Measurements from ENCODE around the gene OR4K5.

The OR4K5 gene

GRCh38 chr14:19906665-19907064 is 13.7 kb upstream of the OR4K5 start:
- TF ChIP-seq, protein P1, sequence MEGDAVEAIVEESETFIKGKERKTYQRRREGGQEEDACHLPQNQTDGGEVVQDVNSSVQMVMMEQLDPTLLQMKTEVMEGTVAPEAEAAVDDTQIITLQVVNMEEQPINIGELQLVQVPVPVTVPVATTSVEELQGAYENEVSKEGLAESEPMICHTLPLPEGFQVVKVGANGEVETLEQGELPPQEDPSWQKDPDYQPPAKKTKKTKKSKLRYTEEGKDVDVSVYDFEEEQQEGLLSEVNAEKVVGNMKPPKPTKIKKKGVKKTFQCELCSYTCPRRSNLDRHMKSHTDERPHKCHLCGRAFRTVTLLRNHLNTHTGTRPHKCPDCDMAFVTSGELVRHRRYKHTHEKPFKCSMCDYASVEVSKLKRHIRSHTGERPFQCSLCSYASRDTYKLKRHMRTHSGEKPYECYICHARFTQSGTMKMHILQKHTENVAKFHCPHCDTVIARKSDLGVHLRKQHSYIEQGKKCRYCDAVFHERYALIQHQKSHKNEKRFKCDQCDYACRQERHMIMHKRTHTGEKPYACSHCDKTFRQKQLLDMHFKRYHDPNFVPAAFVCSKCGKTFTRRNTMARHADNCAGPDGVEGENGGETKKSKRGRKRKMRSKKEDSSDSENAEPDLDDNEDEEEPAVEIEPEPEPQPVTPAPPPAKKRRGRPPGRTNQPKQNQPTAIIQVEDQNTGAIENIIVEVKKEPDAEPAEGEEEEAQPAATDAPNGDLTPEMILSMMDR (conservative IDR thresholded peaks at IDR 0.05) = no peak
- no peak overlapping the region for H3K27ac ChIP-seq

GRCh38 chr14:19911114-19911513 is 9.3 kb upstream of the OR4K5 start:
- TF ChIP-seq, protein P1 (conservative IDR thresholded peaks at IDR 0.05) = no peak
- H3K27ac ChIP-seq = no peak overlapping the region

- TF ChIP-seq, protein P1 (conservative IDR thresholded peaks at IDR 0.05) = no peak
- H3K27ac ChIP-seq = no peak overlapping the region
Observed at GRCh38 chr14:19917243-19917642, 3.2 kb upstream of the OR4K5 start.

DNA sequence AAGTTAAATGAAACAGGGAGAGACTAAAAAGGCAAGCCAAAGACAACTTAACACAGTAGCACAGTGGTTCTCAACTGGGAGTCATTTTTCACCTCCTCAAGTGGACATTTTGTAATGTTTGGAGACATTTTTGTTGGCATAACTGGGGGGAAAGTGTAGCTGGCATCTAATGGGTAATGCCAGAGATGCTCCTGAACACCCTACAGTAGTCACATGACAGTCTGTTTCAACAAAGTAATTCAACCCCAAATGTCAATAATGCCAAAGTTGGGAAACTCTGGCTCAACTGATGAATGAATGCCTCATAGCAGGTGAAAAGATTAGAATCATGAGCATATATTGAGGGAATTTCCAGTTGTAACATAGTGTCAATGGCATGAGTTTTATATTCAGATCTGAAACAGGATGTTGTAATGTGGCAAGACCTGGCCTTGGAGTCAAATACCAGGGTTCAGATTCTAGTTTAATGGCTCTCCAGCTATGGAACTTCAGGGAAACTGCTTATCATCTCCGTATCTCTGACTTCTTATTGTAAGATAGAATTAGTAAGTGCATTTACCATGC is 2.4 kb upstream of the OR4K5 start:
- no peak overlapping the region for H3K27ac ChIP-seq
- TF ChIP-seq, protein P1 (conservative IDR thresholded peaks at IDR 0.05) = no peak

- TF ChIP-seq, protein P1 (conservative IDR thresholded peaks at IDR 0.05) = no peak
- no peak overlapping the region for H3K27ac ChIP-seq
Observed at GRCh38 chr14:19918553-19919264, 1.7 kb upstream of the OR4K5 start.

GRCh38 chr14:19930617-19931016 is 10.2 kb downstream of the OR4K5 start, which contains the start of gene OR4K1:
OR4K1 (plus strand) TSS chr14:19930917; CDS start chr14:19935667, 4,750 bp downstream.
- TF ChIP-seq, protein P1 (conservative IDR thresholded peaks at IDR 0.05) = no peak
- no peak within 1 kb of the TSS for H3K27ac ChIP-seq

DNA sequence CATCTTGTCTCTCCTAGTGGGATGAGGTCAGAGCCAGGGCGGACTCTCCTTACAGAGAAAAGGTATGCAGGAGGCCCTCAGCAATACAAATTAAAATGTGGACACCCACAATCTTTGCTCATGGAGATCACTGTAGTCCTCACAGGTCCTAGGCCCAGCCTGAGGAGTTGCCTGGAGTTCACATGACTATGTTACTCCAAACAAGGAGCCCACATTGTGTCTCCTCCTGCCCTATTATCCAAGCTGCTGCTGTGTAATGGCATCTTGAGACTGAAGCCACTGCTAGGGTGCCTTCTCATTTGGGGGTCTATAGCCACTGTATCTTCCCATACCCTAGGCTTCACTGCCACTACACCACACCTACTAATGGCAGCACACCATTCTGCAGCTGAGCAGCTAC is 21.3 kb downstream of the OR4K5 start:
- no peak overlapping the region for H3K27ac ChIP-seq
- TF ChIP-seq, protein P1 (conservative IDR thresholded peaks at IDR 0.05) = no peak
